T47D (cell line): Measurements from ENCODE around the gene TEAD3.

Experiments used
- DNase-seq, 2 experiments: peaks; one replicate each; pipeline versions ENCODE4 v3.0.0 to v3.0.0-alpha.2; 2011 to 2012; ENCODE audit warnings: low read depth in 1 of 2, low spot score in 1 of 2
- JUND ChIP-seq: IDR thresholded peaks from 2 replicates; pipeline ENCODE4 v1.6.1; 2012; ENCODE audit warnings: low read depth
- in situ Hi-C: cut with HindIII; loops from 2 replicates; pipeline ENCODE4 v1.10.0; 2016; ENCODE audit warnings: low sequenced_read_pairs, low pct_unique_long_range_greater_than_20kb

The TEAD3 gene

GRCh38 chr6:35427851-35428321 lies 69.0 kb downstream of the TEAD3 start:
- DNase-seq: no peak
- no peak for TF ChIP-seq JUND
- in situ Hi-C loops: no loop called here

- no peak for TF ChIP-seq JUND
- in situ Hi-C loops: no loop called here
- no peak for DNase-seq
These were observed 69.4 kb downstream of the TEAD3 start for GRCh38 chr6:35427435-35427834.

GRCh38 chr6:35426074-35426473 lies 70.8 kb downstream of the TEAD3 start:
- DNase-seq: no peak
- in situ Hi-C loops: no loop called here
- no peak for TF ChIP-seq JUND

- DNase-seq: no peak
- no peak for TF ChIP-seq JUND
- in situ Hi-C loops: no loop called here
These were observed 71.6 kb downstream of the TEAD3 start for GRCh38 chr6:35425284-35425683.
